Osteoblast (primary cell): ENCODE measurements around the gene LUZP1. TPM values are rescaled to one million over a fixed set of nuclear protein-coding genes. Genes with fewer than 3 reads are reported as not detected.
A peak's percentile ranks its signal among the peaks of the same experiment; 100 is the strongest.

Experiments
- DNase-seq: peaks from one replicate; pipeline ENCODE4 v3.0.0; 2011; ENCODE audit warnings: low spot score, mixed read lengths; ENCODE audit not compliant: insufficient read length; ENCODE audit errors: missing footprints
- H2AFZ ChIP-seq: 2 replicates; pipeline ENCODE4 v1.6.0; 2011; ENCODE audit warnings: mild to moderate bottlenecking, low read length
- H3K27ac ChIP-seq: 2 replicates; pipeline ENCODE4 v1.5.1; 2011; ENCODE audit warnings: mild to moderate bottlenecking, low read depth, low read length, moderate library complexity
- H3K27me3 ChIP-seq: 2 replicates; pipeline ENCODE4 v1.6.0; 2012; ENCODE audit warnings: mild to moderate bottlenecking, control low read depth, inconsistent platforms, low read length, moderate library complexity; ENCODE audit not compliant: insufficient read depth
- H3K36me3 ChIP-seq: 2 replicates; pipeline ENCODE4 v1.5.1; 2011; ENCODE audit warnings: mild to moderate bottlenecking, low read length, control low read depth, moderate library complexity; ENCODE audit not compliant: insufficient read depth
- H3K4me1 ChIP-seq: 2 replicates; pipeline ENCODE4 v1.5.1; 2011; ENCODE audit warnings: mild to moderate bottlenecking, low read length, control low read depth, moderate library complexity; ENCODE audit not compliant: insufficient read depth
- H3K4me2 ChIP-seq: 2 replicates; pipeline ENCODE4 v1.6.0; 2011; ENCODE audit warnings: mild to moderate bottlenecking, low read length; ENCODE audit not compliant: insufficient read depth
- H3K4me3 ChIP-seq: fragments of 200-600 bp; sonication (generic); 3 replicates; pipeline ENCODE4 v1.5.1; 2012; ENCODE audit warnings: mild to moderate bottlenecking, low read length, inconsistent platforms; ENCODE audit not compliant: insufficient read depth
- H3K79me2 ChIP-seq: 2 replicates; pipeline ENCODE4 v1.6.0; 2012; ENCODE audit warnings: mild to moderate bottlenecking, low read length, control low read depth, inconsistent platforms; ENCODE audit not compliant: insufficient read depth
- H3K9me3 ChIP-seq: 2 replicates; pipeline ENCODE4 v1.5.1; 2011; ENCODE audit warnings: low read depth, low read length, control low read depth
- H4K20me1 ChIP-seq: 2 replicates; pipeline ENCODE4 v1.6.0; 2012; ENCODE audit warnings: mild to moderate bottlenecking, low read length, control low read depth; ENCODE audit not compliant: insufficient read depth
- CTCF ChIP-seq: IDR thresholded peaks from 2 replicates; pipeline ENCODE4 v1.5.1; 2011; ENCODE audit warnings: mild to moderate bottlenecking, low read depth, low read length, moderate library complexity; ENCODE audit errors: extremely low read depth
- total RNA-seq: library from RNA; depleted of rRNA; stranded (reverse); fragments of >200 nt; gene quantifications from 2 replicates; pipeline ENCODE4 v1.2.3, GENCODE V29; 2012

The LUZP1 gene
- total RNA-seq, 1 donor = 30.0 TPM

- Histone ChIP-seq H3K27me3 (no peaks in the 10 kb centered on the region), H3K4me3 (no peak overlapping the region), H3K9me3 (no peaks in the 10 kb centered on the region), H2AFZ (no peak overlapping the region), H4K20me1 (peaks cover 69% of the 10 kb centered on the region), H3K4me2 (peak overlapping the region; percentile 9), H3K27ac (no peak overlapping the region), H3K79me2 (peaks cover 96% of the 10 kb centered on the region), H3K36me3 (no peaks in the 10 kb centered on the region), H3K4me1 (peaks cover 22% of the 10 kb centered on the region)
- no peak for DNase-seq
- no peak for TF ChIP-seq CTCF
These were observed 5.3 kb downstream of the LUZP1 start for GRCh38 chr1:23163395-23163794.

- H3K9me3 ChIP-seq = no peaks in the 10 kb centered on the region
- H3K27ac ChIP-seq = no peak overlapping the region
- TF ChIP-seq CTCF = no peak
- peaks cover 6% of the 10 kb centered on the region for H3K4me1 ChIP-seq
- no peak overlapping the region for H2AFZ ChIP-seq
- no peak for DNase-seq
- no peaks in the 10 kb centered on the region for H3K27me3 ChIP-seq
- H3K4me3 ChIP-seq = no peak overlapping the region
- H3K36me3 ChIP-seq = no peaks in the 10 kb centered on the region
- H3K4me2 ChIP-seq = no peak overlapping the region
- peaks cover 68% of the 10 kb centered on the region for H4K20me1 ChIP-seq
- H3K79me2 ChIP-seq = peaks cover 99% of the 10 kb centered on the region
These were observed 8.4 kb downstream of the LUZP1 start for GRCh38 chr1:23159963-23160877.

- Histone ChIP-seq H3K79me2 (peaks cover 98% of the 10 kb centered on the region), H2AFZ (no peak overlapping the region), H3K9me3 (no peaks in the 10 kb centered on the region), H4K20me1 (peaks cover 72% of the 10 kb centered on the region), H3K27me3 (no peaks in the 10 kb centered on the region), H3K4me1 (no peaks in the 10 kb centered on the region), H3K27ac (no peak overlapping the region), H3K4me2 (no peak overlapping the region), H3K36me3 (no peaks in the 10 kb centered on the region), H3K4me3 (no peak overlapping the region)
- no peak for DNase-seq
- TF ChIP-seq CTCF = no peak
These were observed 11.7 kb downstream of the LUZP1 start for GRCh38 chr1:23156940-23157339.

GRCh38 chr1:23152966-23153684 is 15.5 kb downstream of the LUZP1 start:
- Histone ChIP-seq H3K27me3 (no peaks in the 10 kb centered on the region), H3K9me3 (no peaks in the 10 kb centered on the region), H3K79me2 (peaks cover 97% of the 10 kb centered on the region), H4K20me1 (peaks cover 61% of the 10 kb centered on the region), H3K4me2 (no peak overlapping the region), H3K4me1 (peaks cover 4% of the 10 kb centered on the region), H3K27ac (no peak overlapping the region), H3K36me3 (no peaks in the 10 kb centered on the region), H2AFZ (no peak overlapping the region), H3K4me3 (no peak overlapping the region)
- DNase-seq = no peak
- no peak for TF ChIP-seq CTCF
